B cell (primary cell): ENCODE results near the gene NRN1L. TPM values are rescaled to one million over a fixed set of nuclear protein-coding genes. Genes with fewer than 3 reads are reported as not detected.

Source experiments
- ATAC-seq: fragments of 200-7000 bp; cut with Tn5 transposase; one replicate; pipeline ENCODE4 v1.10.0; 2021; ENCODE audit warnings: low read depth, mild to moderate bottlenecking, moderate number of reproducible peaks, moderate library complexity
- CTCF ChIA-PET: fragments of 350-600 bp; sonication (Branson Sonifier 250); formaldehyde crosslinking; loops from one replicate; lab custom pipeline; 2021; ENCODE audit warnings: antibody characterized with exemption, inconsistent platforms; lab: Charles Lee
- POLR2A ChIA-PET: fragments of 350-600 bp; sonication (Branson Sonifier 250); formaldehyde crosslinking; loops from one replicate; lab custom pipeline; 2021; ENCODE audit warnings: antibody characterized with exemption; lab: Charles Lee
- DNase-seq: peaks from one replicate; pipeline ENCODE4 v3.0.0; 2013
- H2AFZ ChIP-seq: 2 replicates; pipeline ENCODE4 v1.6.1; 2012; ENCODE audit warnings: mild to moderate bottlenecking, low read depth, low read length; ENCODE audit not compliant: insufficient read depth, poor library complexity, severe bottlenecking
- H3K27ac ChIP-seq, 2 donors: 1 replicate in 1 of 2; 2 replicates in 1 of 2; pipeline ENCODE4 v1.5.1; 2012 to 2013; ENCODE audit warnings: low read length in 2 of 2, mild to moderate bottlenecking in 2 of 2, moderate library complexity in 1 of 2
- H3K27me3 ChIP-seq, 4 experiments: fragments of 200-600 bp in 1 of 4; sonication (generic) in 1 of 4; replicated peaks in 1 of 4; 1 replicate in 2 of 4; 2 replicates in 2 of 4; pipeline versions ENCODE4 v1.6.1 to v1.7.0; 2013 to 2016; ENCODE audit warnings: low read length in 3 of 4, mild to moderate bottlenecking in 2 of 4, mixed read lengths in 1 of 4, moderate library complexity in 1 of 4; ENCODE audit not compliant: insufficient read depth in 4 of 4, control insufficient read depth in 3 of 4; ENCODE audit errors: control extremely low read depth in 1 of 4
- H3K36me3 ChIP-seq, 2 experiments: replicated peaks in 1 of 2; 1 replicate in 1 of 2; 2 replicates in 1 of 2; pipeline versions ENCODE4 v1.6.1 to v1.7.1; 2013; ENCODE audit warnings: low read length in 1 of 2; ENCODE audit not compliant: insufficient read depth in 2 of 2, control insufficient read depth in 1 of 2; ENCODE audit errors: control extremely low read depth in 1 of 2, extremely low read depth in 1 of 2
- H3K4me1 ChIP-seq, 2 donors: fragments of 200-600 bp in 1 of 2; sonication (generic) in 1 of 2; 1 replicate in 1 of 2; 2 replicates in 1 of 2; pipeline versions ENCODE4 v1.5.1 to v1.6.1; 2013 to 2017; ENCODE audit warnings: low read length in 2 of 2; ENCODE audit not compliant: control insufficient read depth in 2 of 2, insufficient read depth in 2 of 2
- H3K4me2 ChIP-seq: replicated peaks from 2 replicates; pipeline ENCODE3; 2012; ENCODE audit warnings: mild to moderate bottlenecking, low read depth, low read length; ENCODE audit not compliant: poor library complexity, severe bottlenecking
- H3K4me3 ChIP-seq, 5 experiments: fragments of 200-600 bp in 1 of 5; sonication (generic) in 1 of 5; 1 replicate in 3 of 5; 2 replicates in 2 of 5; pipeline versions ENCODE4 v1.5.1 to v1.7.0; 2011 to 2016; ENCODE audit warnings: low read length in 4 of 5, mild to moderate bottlenecking in 4 of 5, low read depth in 2 of 5, control low read depth in 1 of 5, moderate library complexity in 1 of 5; ENCODE audit not compliant: insufficient read depth in 1 of 5; ENCODE audit errors: control extremely low read depth in 1 of 5, extremely low read depth in 1 of 5
- H3K79me2 ChIP-seq: fragments of 200-600 bp; sonication (generic); one replicate; pipeline ENCODE4 v1.6.0; 2016; ENCODE audit warnings: low read length; ENCODE audit not compliant: control insufficient read depth, insufficient read depth
- H3K9ac ChIP-seq: fragments of 200-600 bp; sonication (generic); 2 replicates; pipeline ENCODE4 v1.6.1; 2017; ENCODE audit warnings: mild to moderate bottlenecking, low read length, moderate library complexity
- H3K9me3 ChIP-seq, 3 donors: one replicate each; pipeline versions ENCODE4 v1.6.1 to v1.7.1; 2013; ENCODE audit warnings: low read length in 2 of 3; ENCODE audit not compliant: control insufficient read depth in 2 of 3, insufficient read depth in 1 of 3; ENCODE audit errors: control extremely low read depth in 1 of 3
- H4K20me1 ChIP-seq: 2 replicates; pipeline ENCODE4 v1.6.0; 2012; ENCODE audit warnings: mild to moderate bottlenecking, low read length; ENCODE audit not compliant: insufficient read depth, control insufficient read depth, poor library complexity, severe bottlenecking
- H3K27ac Mint-ChIP-seq: one replicate; pipeline ENCODE4 v1.8.0; 2021; ENCODE audit warnings: mixed read lengths
- H3K27me3 Mint-ChIP-seq: one replicate; pipeline ENCODE4 v1.8.0; 2021; ENCODE audit warnings: mixed read lengths
- H3K4me1 Mint-ChIP-seq: one replicate; pipeline ENCODE4 v1.8.0; 2021; ENCODE audit warnings: mixed read lengths
- H3K4me3 Mint-ChIP-seq: one replicate; pipeline ENCODE4 v1.8.0; 2021; ENCODE audit warnings: mixed read lengths
- H3K9me3 Mint-ChIP-seq: one replicate; pipeline ENCODE4 v1.8.0; 2022; ENCODE audit warnings: mixed read lengths; ENCODE audit not compliant: insufficient read depth
- CTCF ChIP-seq: fragments of 200-600 bp; IDR thresholded peaks from one replicate; pipeline ENCODE4 v1.8.0; 2022; ENCODE audit warnings: antibody characterized with exemption, mild to moderate bottlenecking
- EZH2 ChIP-seq: IDR thresholded peaks from 2 replicates; pipeline ENCODE4 v1.6.1; 2012; ENCODE audit warnings: borderline replicate concordance, low read depth, mild to moderate bottlenecking, moderate library complexity, low read length; ENCODE audit not compliant: insufficient read depth, poor library complexity, severe bottlenecking
- WGBS: methylation state at CpG from one replicate; pipeline ENCODE4 v1.1.5; 2013; ENCODE audit warnings: missing lambda C conversion rate; ENCODE audit not compliant: insufficient coverage; 5-methylcytosine and 5-hydroxymethylcytosine counted together
- intact Hi-C: fragments of 100-400 bp; cut with micrococcal nuclease; formaldehyde crosslinking; loops from one replicate; pipeline ENCODE4 v1.10.0; 2022
- polyA plus RNA-seq: library from polyadenylated mRNA; depleted of rRNA; stranded (reverse); fragments of >200 nt; gene quantifications from 2 replicates; pipeline ENCODE4 v1.2.3, GENCODE V29; 2012
- total RNA-seq, 2 donors: library from RNA; stranded (reverse); fragments of 120-200 nt in 1 of 2; gene quantifications; 1 replicate in 1 of 2; 2 replicates in 1 of 2; pipeline versions ENCODE4 v1.2.3 to v1.2.4, GENCODE V29; 2013 to 2022

Gene NRN1L
- total and polyA plus RNA-seq, 2 donors (not counting 1 experiment from before 2014, with no cell fraction given), result 2.1 to 4.1 TPM

- H3K27me3 Mint-ChIP-seq, result no peaks in the 10 kb centered on the region
- WGBS, result 91% methylated on average over 13 of the region's 13 CpGs
- H3K79me2 ChIP-seq, result peaks cover 41% of the 10 kb centered on the region
- no peak for TF ChIP-seq EZH2
- no peak for TF ChIP-seq CTCF
- no peaks in the 10 kb centered on the region for H3K9me3 ChIP-seq
- peak overlapping the region; percentile 64 to 67 for H3K27ac ChIP-seq
- ChIA-PET CTCF (interaction anchor here (1.0 to 6.4 kb wide), 13 partner anchors 9 to 388 kb away, joined by 3 to 29 read pairs (median 4); partner anchors contain the start of genes CARMIL2 and NRN1L), POLR2A (interaction anchor here (0.6 to 3.3 kb wide), 13 partner anchors 33 to 417 kb away, joined by 3 to 19 read pairs (median 3); partner anchors contain the start of genes ACD, DDX28, DUS2 and NUTF2)
- no peak overlapping the region for H2AFZ ChIP-seq
- peaks cover 7 to 36% of the 10 kb centered on the region in 2 experiments for H3K36me3 ChIP-seq
- H3K27ac Mint-ChIP-seq, result peak overlapping the region; percentile 99
- H4K20me1 ChIP-seq, result peaks cover 32% of the 10 kb centered on the region
- peak overlapping the region; percentile 95 for H3K9ac ChIP-seq
- DNase-seq (no peak), ATAC-seq (no peak)
- H3K27me3 ChIP-seq, result no peaks in the 10 kb centered on the region
- peak overlapping the region in 3 of 5 experiments; percentile 77 to 96 (median 96) for H3K4me3 ChIP-seq
- peak overlapping the region; percentile 100 for H3K4me3 Mint-ChIP-seq
- peaks cover 26% of the 10 kb centered on the region for H3K4me1 Mint-ChIP-seq
- intact Hi-C loops, result loop anchor here (1.0 to 5.0 kb wide), 8 partner anchors 33 to 443 kb away; partner anchors contain the start of genes CTCF, EDC4, GFOD2 and RANBP10
- no peaks in the 10 kb centered on the region for H3K9me3 Mint-ChIP-seq
- peaks cover 21 to 33% of the 10 kb centered on the region in 2 donors for H3K4me1 ChIP-seq
- peak overlapping the region; percentile 91 for H3K4me2 ChIP-seq
These were observed 50.4 kb downstream of the NRN1L start for GRCh38 chr16:67935101-67935401.

GRCh38 chr16:67935402-67936123 is 50.9 kb downstream of the NRN1L start:
- no peaks in the 10 kb centered on the region for H3K27me3 ChIP-seq
- peaks cover 42% of the 10 kb centered on the region for H3K79me2 ChIP-seq
- CTCF ChIA-PET, result interaction anchor here (0.7 to 6.4 kb wide), 18 partner anchors 9 to 454 kb away, joined by 3 to 29 read pairs (median 4); partner anchors contain the start of genes ATP6V0D1, CARMIL2, NRN1L and SLC12A4
- Mint-ChIP-seq H3K4me3 (peak overlapping the region; percentile 100), H3K4me1 (peaks cover 31% of the 10 kb centered on the region), H3K27me3 (no peaks in the 10 kb centered on the region), H3K9me3 (no peaks in the 10 kb centered on the region), H3K27ac (peak overlapping the region; percentile 99)
- peak overlapping the region; percentile 91 for H3K4me2 ChIP-seq
- H3K4me1 ChIP-seq, result peaks cover 25 to 38% of the 10 kb centered on the region in 2 donors
- intact Hi-C loops, result loop anchor here (1.0 to 5.0 kb wide), 12 partner anchors 33 to 443 kb away; partner anchors contain the start of genes CTCF, EDC4, GFOD2 and NFATC3
- peak overlapping the region; percentile 67 to 85 for H3K27ac ChIP-seq
- H3K9ac ChIP-seq, result peak overlapping the region; percentile 95
- H2AFZ ChIP-seq, result peak overlapping the region; percentile 47
- peaks cover 7 to 33% of the 10 kb centered on the region in 2 experiments for H3K36me3 ChIP-seq
- ATAC-seq (peak; percentile 89), DNase-seq (peak; percentile 95)
- peaks cover 28% of the 10 kb centered on the region for H4K20me1 ChIP-seq
- TF ChIP-seq CTCF (no peak), EZH2 (no peak)
- H3K4me3 ChIP-seq, result peak overlapping the region; percentile 77 to 96 (median 93)
- no peaks in the 10 kb centered on the region for H3K9me3 ChIP-seq
- POLR2A ChIA-PET, result interaction anchor here (0.6 to 3.3 kb wide), 20 partner anchors 33 to 447 kb away, joined by 3 to 19 read pairs (median 3); partner anchors contain the start of genes ACD, CTCF, DDX28 and DUS2
- WGBS, result 14% methylated on average over 55 of the region's 55 CpGs
